HEK293 (cell line): Measurements from ENCODE around the gene PYCR2.

Source experiments
- CTCF ChIA-PET: fragments of 350-600 bp; formaldehyde crosslinking; extraction: SDS; loops from one replicate; lab custom pipeline; 2021; ENCODE audit warnings: antibody characterized with exemption; lab: Yijun Ruan, JAX
- POLR2A ChIA-PET: fragments of 300-600 bp; formaldehyde crosslinking; extraction: SDS; loops from one replicate; lab custom pipeline; 2020; ENCODE audit warnings: antibody characterized with exemption, inconsistent platforms; lab: Yijun Ruan, JAX
- H3K27ac ChIP-seq: fragments of 200-500 bp; sonication (Bioruptor generic); 2 replicates; pipeline ENCODE4 v1.5.1; 2014; ENCODE audit warnings: low read depth, low read length, control low read depth, inconsistent platforms; ENCODE audit errors: extremely low read depth
- H3K36me3 ChIP-seq, 2 experiments: fragments of 200-500 bp in 1 of 2; sonication (Bioruptor generic) in 1 of 2; 1 replicate in 1 of 2; 2 replicates in 1 of 2; pipeline ENCODE4 v1.5.1; 2014 to 2017; ENCODE audit warnings: inconsistent platforms in 2 of 2, low read length in 2 of 2; ENCODE audit not compliant: control insufficient read depth in 2 of 2, insufficient read depth in 1 of 2
- H3K4me1 ChIP-seq: fragments of 200-500 bp; sonication (Bioruptor generic); 2 replicates; pipeline ENCODE4 v1.5.1; 2014; ENCODE audit warnings: mild to moderate bottlenecking, low read length, inconsistent platforms; ENCODE audit not compliant: control insufficient read depth, insufficient read depth
- H3K4me3 ChIP-seq: 2 replicates; pipeline ENCODE4 v1.5.1; 2011; ENCODE audit warnings: low read depth, mild to moderate bottlenecking, control low read depth, low read length, moderate library complexity
- H3K9me3 ChIP-seq: fragments of 200-500 bp; sonication (Bioruptor generic); 2 replicates; pipeline ENCODE4 v1.5.1; 2014; ENCODE audit warnings: low read depth, low read length, inconsistent platforms; ENCODE audit not compliant: control insufficient read depth, insufficient read depth
- GLI4 ChIP-seq: fragments of 450-650 bp; formaldehyde crosslinking; IDR thresholded peaks from 2 replicates; pipeline ENCODE4 v1.5.1; 2016; ENCODE audit warnings: missing biosample characterization, missing genetic modification characterization
- KLF1 ChIP-seq: fragments of 450-650 bp; formaldehyde crosslinking; IDR thresholded peaks from 2 replicates; pipeline ENCODE4 v1.5.1; 2016; ENCODE audit warnings: missing biosample characterization, missing genetic modification characterization
- KLF10 ChIP-seq: fragments of 450-650 bp; IDR thresholded peaks from 2 replicates; pipeline ENCODE4 v1.5.1; 2018; ENCODE audit warnings: missing biosample characterization, mild to moderate bottlenecking, missing genetic modification characterization
- KLF17 ChIP-seq: fragments of 450-650 bp; formaldehyde crosslinking; IDR thresholded peaks from 2 replicates; pipeline ENCODE4 v1.5.1; 2016; ENCODE audit warnings: missing biosample characterization, missing genetic modification characterization
- PRDM10 ChIP-seq: fragments of 450-650 bp; formaldehyde crosslinking; IDR thresholded peaks from 2 replicates; pipeline ENCODE4 v1.5.1; 2016; ENCODE audit warnings: missing biosample characterization, missing genetic modification characterization
- REST ChIP-seq: fragments of 450-650 bp; formaldehyde crosslinking; IDR thresholded peaks from 2 replicates; pipeline ENCODE4 v1.5.1; 2016; ENCODE audit warnings: missing biosample characterization, missing genetic modification characterization
- SCRT1 ChIP-seq: fragments of 450-650 bp; formaldehyde crosslinking; IDR thresholded peaks from 2 replicates; pipeline ENCODE4 v1.5.1; 2016; ENCODE audit warnings: missing biosample characterization, missing genetic modification characterization, borderline replicate concordance
- SCRT2 ChIP-seq: fragments of 450-650 bp; formaldehyde crosslinking; IDR thresholded peaks from 2 replicates; pipeline ENCODE4 v1.5.1; 2016; ENCODE audit warnings: missing biosample characterization, missing genetic modification characterization
- SP7 ChIP-seq: fragments of 450-650 bp; formaldehyde crosslinking; IDR thresholded peaks from 2 replicates; pipeline ENCODE4 v1.5.1; 2016; ENCODE audit warnings: missing biosample characterization, missing genetic modification characterization
- TCF7L2 ChIP-seq: IDR thresholded peaks from 2 replicates; pipeline ENCODE4 v1.6.1; 2011; ENCODE audit warnings: low read depth, mild to moderate bottlenecking, inconsistent platforms, low read length, moderate library complexity, borderline replicate concordance
- WT1 ChIP-seq: fragments of 450-650 bp; formaldehyde crosslinking; IDR thresholded peaks from 2 replicates; pipeline ENCODE4 v1.5.1; 2016; ENCODE audit warnings: missing biosample characterization, missing genetic modification characterization
- ZBTB17 ChIP-seq: fragments of 450-650 bp; formaldehyde crosslinking; IDR thresholded peaks from 2 replicates; pipeline ENCODE4 v1.5.1; 2016; ENCODE audit warnings: missing biosample characterization, missing genetic modification characterization
- ZBTB48 ChIP-seq: fragments of 450-650 bp; formaldehyde crosslinking; IDR thresholded peaks from 2 replicates; pipeline ENCODE4 v1.5.1; 2016; ENCODE audit warnings: missing biosample characterization, missing genetic modification characterization
- ZNF398 ChIP-seq: fragments of 450-650 bp; formaldehyde crosslinking; IDR thresholded peaks from 2 replicates; pipeline ENCODE4 v1.5.1; 2017; ENCODE audit warnings: missing biosample characterization, missing genetic modification characterization
- ZNF48 ChIP-seq: fragments of 450-650 bp; formaldehyde crosslinking; IDR thresholded peaks from 2 replicates; pipeline ENCODE4 v1.5.1; 2016; ENCODE audit warnings: missing biosample characterization, missing genetic modification characterization
- ZNF629 ChIP-seq: fragments of 450-650 bp; formaldehyde crosslinking; IDR thresholded peaks from 2 replicates; pipeline ENCODE4 v1.5.1; 2017; ENCODE audit warnings: missing biosample characterization, missing genetic modification characterization
- ZNF76 ChIP-seq: fragments of 450-650 bp; formaldehyde crosslinking; IDR thresholded peaks from 2 replicates; pipeline ENCODE4; 2016; ENCODE audit warnings: low read depth, missing biosample characterization, missing genetic modification characterization, borderline replicate concordance
- ZNF843 ChIP-seq: fragments of 450-650 bp; formaldehyde crosslinking; IDR thresholded peaks from 2 replicates; pipeline ENCODE4 v1.5.1; 2016; ENCODE audit warnings: missing biosample characterization, missing genetic modification characterization
- TF ChIP-seq, protein P1 (sequence below): fragments of 450-650 bp; formaldehyde crosslinking; IDR thresholded peaks from 2 replicates; pipeline ENCODE4 v1.5.1; 2016; ENCODE audit warnings: missing biosample characterization, missing genetic modification characterization
- TF ChIP-seq, protein P2 (sequence below): fragments of 450-650 bp; formaldehyde crosslinking; IDR thresholded peaks from 2 replicates; pipeline ENCODE4 v1.5.1; 2016; ENCODE audit warnings: missing biosample characterization, missing genetic modification characterization, low read depth

The PYCR2 gene

DNA sequence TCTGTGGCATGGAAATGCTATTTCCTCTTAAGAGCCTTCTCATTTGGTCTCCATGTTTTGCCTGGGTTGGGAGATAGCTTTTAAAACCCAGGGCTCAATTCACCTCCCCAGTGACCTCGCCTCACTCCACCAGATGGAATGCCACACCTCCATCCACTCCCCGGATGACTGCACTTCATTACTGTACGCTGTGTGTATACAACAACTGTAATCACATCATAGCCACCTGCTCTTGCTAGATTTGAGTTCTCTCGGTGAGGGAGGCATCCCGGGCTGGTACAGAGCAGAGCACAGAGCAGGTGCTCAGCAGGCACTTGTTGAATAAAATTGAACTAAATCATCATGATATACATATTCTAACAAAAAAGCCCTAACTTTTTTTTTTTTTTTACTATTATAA, 49.1 kb upstream of the PYCR2 start:
- H3K27ac ChIP-seq, result no peak overlapping the region
- TF ChIP-seq ZNF48 (tag by site-specific recombination) (no peak), ZBTB17 (tag by site-specific recombination) (0 out of 2 replicates have a peak, but pooled peaks have one; percentile 24), SCRT1 (tag by site-specific recombination) (peak; percentile 86), KLF10 (tag by site-specific recombination) (peak; percentile 82), WT1 (peak; percentile 44; the same call in 1 of the 2 replicates), PRDM10 (tag by site-specific recombination) (peak; percentile 36; the same call in 1 of the 2 replicates), SCRT2 (tag by site-specific recombination) (peak; percentile 97), ZNF76 (tag by site-specific recombination) (no peak), KLF1 (tag by site-specific recombination) (peak; percentile 70), KLF17 (tag by site-specific recombination) (0 out of 2 replicates have a peak, but pooled peaks have one; percentile 38), ZNF629 (tag by site-specific recombination) (0 out of 2 replicates have a peak, but pooled peaks have one; percentile 18), SP7 (peak; percentile 17; the same call in 1 of the 2 replicates)
- TF ChIP-seq, protein P1, sequence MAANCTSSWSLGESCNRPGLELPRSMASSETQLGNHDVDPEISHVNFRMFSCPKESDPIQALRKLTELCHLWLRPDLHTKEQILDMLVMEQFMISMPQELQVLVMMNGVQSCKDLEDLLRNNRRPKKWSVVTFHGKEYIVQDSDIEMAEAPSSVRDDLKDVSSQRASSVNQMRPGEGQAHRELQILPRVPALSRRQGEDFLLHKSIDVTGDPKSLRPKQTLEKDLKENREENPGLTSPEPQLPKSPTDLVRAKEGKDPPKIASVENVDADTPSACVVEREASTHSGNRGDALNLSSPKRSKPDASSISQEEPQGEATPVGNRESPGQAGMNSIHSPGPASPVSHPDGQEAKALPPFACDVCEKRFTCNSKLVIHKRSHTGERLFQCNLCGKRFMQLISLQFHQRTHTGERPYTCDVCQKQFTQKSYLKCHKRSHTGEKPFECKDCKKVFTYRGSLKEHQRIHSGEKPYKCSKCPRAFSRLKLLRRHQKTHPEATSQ (tag by site-specific recombination), result no peak
- H3K4me1 ChIP-seq, result no peaks in the 10 kb centered on the region
- H3K36me3 ChIP-seq, result peaks cover 0 to 8% of the 10 kb centered on the region in 2 experiments; a peak in 2 of 3 replicates
- H3K4me3 ChIP-seq, result no peak overlapping the region
- ChIA-PET POLR2A (no interaction called here), CTCF (interaction anchor here (0.8 to 6.5 kb wide), 10 partner anchors 11 to 505 kb away, joined by 3 to 161 read pairs (median 6); partner anchors contain the start of genes PYCR2 and SRP9)
- no peaks in the 10 kb centered on the region for H3K9me3 ChIP-seq

GRCh38 chr1:225972344-225973152, 48.5 kb upstream of the PYCR2 start:
- CTCF ChIA-PET, result interaction anchor here (0.6 to 6.5 kb wide), 15 partner anchors 9 to 504 kb away, joined by 3 to 161 read pairs (median 4); partner anchors contain the start of genes PYCR2 and SRP9
- POLR2A ChIA-PET, result no interaction called here
- H3K27ac ChIP-seq, result no peak overlapping the region
- no peaks in the 10 kb centered on the region for H3K9me3 ChIP-seq
- H3K4me3 ChIP-seq, result no peak overlapping the region
- H3K4me1 ChIP-seq, result no peaks in the 10 kb centered on the region
- peaks cover 0 to 2% of the 10 kb centered on the region in 2 experiments; a peak in 2 of 3 replicates for H3K36me3 ChIP-seq
- TF ChIP-seq REST (tag by site-specific recombination) (no peak), TCF7L2 (no peak), ZNF398 (tag by site-specific recombination) (no peak), ZBTB48 (tag by site-specific recombination) (no peak), GLI4 (tag by site-specific recombination) (no peak), ZNF843 (no peak)
- TF ChIP-seq, protein P2, sequence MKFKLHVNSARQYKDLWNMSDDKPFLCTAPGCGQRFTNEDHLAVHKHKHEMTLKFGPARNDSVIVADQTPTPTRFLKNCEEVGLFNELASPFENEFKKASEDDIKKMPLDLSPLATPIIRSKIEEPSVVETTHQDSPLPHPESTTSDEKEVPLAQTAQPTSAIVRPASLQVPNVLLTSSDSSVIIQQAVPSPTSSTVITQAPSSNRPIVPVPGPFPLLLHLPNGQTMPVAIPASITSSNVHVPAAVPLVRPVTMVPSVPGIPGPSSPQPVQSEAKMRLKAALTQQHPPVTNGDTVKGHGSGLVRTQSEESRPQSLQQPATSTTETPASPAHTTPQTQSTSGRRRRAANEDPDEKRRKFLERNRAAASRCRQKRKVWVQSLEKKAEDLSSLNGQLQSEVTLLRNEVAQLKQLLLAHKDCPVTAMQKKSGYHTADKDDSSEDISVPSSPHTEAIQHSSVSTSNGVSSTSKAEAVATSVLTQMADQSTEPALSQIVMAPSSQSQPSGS (tag by site-specific recombination), result no peak
